ENCODE data around the gene CHCHD3. TPM values are rescaled to one million over a fixed set of nuclear protein-coding genes. Genes with fewer than 3 reads are reported as not detected.
"Not testable (repeated sequence)": the region's sequence is repeated elsewhere in the genome, so short reads cannot be mapped to it uniquely, and the experiment has no call there.

The CHCHD3 gene
- total RNA-seq, 6 experiments from 2014 or later = 16.5 to 42.6 (median 21.6) TPM

GRCh38 chr7:132901241-132901640, 180.6 kb downstream of the CHCHD3 start:
- no peaks in the 10 kb centered on the region for H3K4me1 ChIP-seq
- intact Hi-C loops (cut with DNase I) = no loop called here
- TF ChIP-seq POLR2A (IDR thresholded peaks at IDR 0.05) = no peak
- H3K27ac ChIP-seq = no peak overlapping the region
- no peak overlapping the region for H3K4me3 ChIP-seq
- H3K9me3 ChIP-seq = no peaks in the 10 kb centered on the region
- no peak for DNase-seq
- WGBS (ENCODE audit: insufficient coverage, low coverage, low lambda C conversion rate, missing lambda C conversion rate) = 79% methylated on average over 4 of the region's 4 CpGs
- H3K36me3 ChIP-seq = no peaks in the 10 kb centered on the region
- no peaks in the 10 kb centered on the region for H3K27me3 ChIP-seq
- no peak for ATAC-seq

- DNase-seq = no peak
Measured at GRCh38 chr7:132899833-132900232, 182.1 kb downstream of the CHCHD3 start.

GRCh38 chr7:132898641-132899175, 183.2 kb downstream of the CHCHD3 start:
- WGBS (ENCODE audit: insufficient coverage, low coverage, low lambda C conversion rate, missing lambda C conversion rate) = 92% methylated on average over 2 of the region's 38 CpGs

More at GRCh38 chr7:132899833-132900232, 182.1 kb downstream of the CHCHD3 start:
- intact Hi-C loops (cut with DNase I) = no loop called here
- Histone ChIP-seq H3K27me3 (no peaks in the 10 kb centered on the region), H3K4me3 (no peak overlapping the region), H3K4me1 (no peaks in the 10 kb centered on the region), H3K9me3 (no peaks in the 10 kb centered on the region), H3K27ac (no peak overlapping the region), H3K36me3 (no peaks in the 10 kb centered on the region)
- WGBS (ENCODE audit: insufficient coverage, low coverage, low lambda C conversion rate, missing lambda C conversion rate) = 89% methylated on average over 2 of the region's 4 CpGs
- peak in 3 of 4 donors; percentile 22 to 42 (median 36) for ATAC-seq
- no peak for TF ChIP-seq POLR2A (IDR thresholded peaks at IDR 0.05)
- TF ChIP-seq CTCF (IDR thresholded peaks at IDR 0.05) = peak in 1 of 4 donors; percentile 21

GRCh38 chr7:132897093-132897687, 184.7 kb downstream of the CHCHD3 start:
- H3K4me3 ChIP-seq = no peak overlapping the region
- no peak for TF ChIP-seq CTCF (IDR thresholded peaks at IDR 0.05)
- no peak for TF ChIP-seq POLR2A (IDR thresholded peaks at IDR 0.05)

More at GRCh38 chr7:132898641-132899175, 183.2 kb downstream of the CHCHD3 start:
- intact Hi-C loops (cut with DNase I); H3K36me3 ChIP-seq; H3K9me3 ChIP-seq; ATAC-seq; H3K27me3 ChIP-seq; H3K4me3 ChIP-seq; DNase-seq; H3K27ac ChIP-seq; H3K4me1 ChIP-seq: not testable (repeated sequence)

GRCh38 chr7:132895231-132895630, 186.7 kb downstream of the CHCHD3 start:
- no peaks in the 10 kb centered on the region for H3K27me3 ChIP-seq
- ATAC-seq = no peak
- no peaks in the 10 kb centered on the region for H3K36me3 ChIP-seq
- TF ChIP-seq POLR2A (IDR thresholded peaks at IDR 0.05) (no peak), CTCF (IDR thresholded peaks at IDR 0.05) (no peak)
- H3K27ac ChIP-seq = no peak overlapping the region
- intact Hi-C loops (cut with DNase I) = no loop called here
- no peak for DNase-seq
- H3K4me3 ChIP-seq = no peak overlapping the region
- no peaks in the 10 kb centered on the region for H3K4me1 ChIP-seq
- WGBS (ENCODE audit: insufficient coverage, low coverage, low lambda C conversion rate, missing lambda C conversion rate) = 100% methylated on average over 2 of the region's 6 CpGs
- no peaks in the 10 kb centered on the region for H3K9me3 ChIP-seq

More at GRCh38 chr7:132897093-132897687, 184.7 kb downstream of the CHCHD3 start:
- no peaks in the 10 kb centered on the region for H3K9me3 ChIP-seq
- intact Hi-C loops (cut with DNase I) = no loop called here
- H3K27me3 ChIP-seq = no peaks in the 10 kb centered on the region
- DNase-seq = no peak
- no peak overlapping the region for H3K27ac ChIP-seq
- WGBS (ENCODE audit: insufficient coverage, low coverage, low lambda C conversion rate, missing lambda C conversion rate) = 98% methylated on average over 3 of the region's 3 CpGs
- no peaks in the 10 kb centered on the region for H3K36me3 ChIP-seq
- no peaks in the 10 kb centered on the region for H3K4me1 ChIP-seq
- no peak for ATAC-seq

Data from right lobe of liver (tissue), 6 donors.